ENCODE results near the gene PCDH9.

GRCh38 chr13:66314911-66315310, 915.2 kb downstream of the PCDH9 start:
- TF ChIP-seq CTCF (IDR thresholded peaks at IDR 0.05) (no peak), RAD21 (IDR thresholded peaks at IDR 0.05; ENCODE audit: low read length) (no peak), EP300 (IDR thresholded peaks at IDR 0.05; ENCODE audit: borderline replicate concordance in 1 of 2, low read depth in 1 of 2, low read length in 1 of 2) (no peak), RFX5 (IDR thresholded peaks at IDR 0.05; ENCODE audit: low read length) (no peak)

Measured in SK-N-SH (cell line).